Stimulated activated CD4-positive, alpha-beta T cell treated with anti-CD3 and anti-CD28 coated beads, Interleukin-2, amount 100 ng/mL, for 4 hours (primary cell): Measurements from ENCODE around the gene RGL1.
"Not testable (repeated sequence)": the region's sequence is repeated elsewhere in the genome, so short reads cannot be mapped to it uniquely, and the experiment has no call there.

Experiments used
- DNase-seq: peaks from one replicate; pipeline ENCODE4 v3.0.0-alpha.2; 2020; ENCODE audit warnings: low read depth

The RGL1 gene

DNA sequence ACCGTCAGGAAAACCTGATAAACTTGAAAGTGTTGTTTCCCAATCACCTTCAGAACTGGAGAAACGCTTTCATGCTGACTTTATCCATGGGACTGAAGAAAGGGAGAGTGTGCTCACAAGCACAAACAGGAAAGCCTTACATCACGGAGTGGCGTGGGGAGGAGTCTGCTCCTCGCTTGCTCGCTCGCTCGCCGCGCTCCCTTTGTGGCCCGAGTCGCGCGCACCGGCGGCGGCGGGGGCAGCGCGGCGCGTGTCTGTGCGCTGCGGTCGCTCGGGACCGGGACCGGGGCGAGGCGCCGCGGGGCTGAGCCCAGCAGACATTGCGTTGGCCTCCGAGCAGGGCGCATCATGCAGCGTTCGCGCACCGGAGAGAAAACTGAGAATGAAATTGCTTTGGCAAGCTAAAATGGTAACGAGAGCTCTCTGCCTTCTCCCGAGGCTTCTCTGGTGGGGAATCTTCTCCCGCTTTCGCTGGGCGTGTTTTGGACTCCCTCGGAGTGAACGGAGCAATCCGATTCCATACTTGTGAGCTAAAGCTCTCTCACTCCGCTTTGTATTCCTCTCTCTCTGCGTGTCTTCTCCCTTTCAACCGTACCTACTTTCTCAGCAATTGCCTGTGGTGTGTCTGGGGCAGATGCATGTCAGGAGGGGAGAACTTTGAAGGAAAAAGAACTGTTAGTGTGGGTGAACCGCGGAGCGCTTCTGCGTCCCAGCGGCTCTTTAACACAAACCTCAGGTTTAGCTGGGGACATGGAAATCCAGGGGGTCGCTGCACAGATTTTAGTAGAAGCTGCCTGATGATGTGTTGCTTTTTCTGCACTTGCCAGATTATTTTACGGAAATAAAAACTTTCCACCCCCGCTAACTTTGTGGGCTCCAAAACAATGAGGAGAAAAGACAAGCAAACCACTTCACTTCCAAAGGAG lies at the start of gene RGL1:
TSS of gene RGL1 (plus strand) at position 205 of the 926 bp plus-strand sequence. CDS start at position 383, 178 bp downstream.
- DNase-seq: no peak

- no peak for DNase-seq
Measured at GRCh38 chr1:183756326-183756725, 48.6 kb upstream of the RGL1 start.

DNA sequence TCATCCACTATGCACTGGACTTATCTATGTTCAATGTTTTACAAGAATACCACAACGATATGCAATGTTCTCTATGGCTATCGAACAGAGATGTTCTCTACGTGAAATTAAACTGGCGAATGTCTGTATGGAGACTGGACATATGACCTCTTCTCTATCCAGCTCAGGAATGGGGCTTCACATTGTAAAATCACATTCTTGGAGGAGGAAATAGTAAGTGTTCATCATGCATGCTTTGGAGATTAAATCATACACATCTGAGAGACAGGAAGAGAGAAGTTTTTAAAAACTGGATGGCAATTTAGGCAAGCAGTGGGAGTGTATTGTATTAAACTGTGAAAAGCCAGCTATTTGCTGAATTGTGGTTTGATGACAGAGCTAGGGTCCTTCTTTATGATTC lies 47.9 kb upstream of the RGL1 start:
- no peak for DNase-seq

- no peak for DNase-seq
Measured at GRCh38 chr1:183758913-183759312, 46.0 kb upstream of the RGL1 start.

DNA sequence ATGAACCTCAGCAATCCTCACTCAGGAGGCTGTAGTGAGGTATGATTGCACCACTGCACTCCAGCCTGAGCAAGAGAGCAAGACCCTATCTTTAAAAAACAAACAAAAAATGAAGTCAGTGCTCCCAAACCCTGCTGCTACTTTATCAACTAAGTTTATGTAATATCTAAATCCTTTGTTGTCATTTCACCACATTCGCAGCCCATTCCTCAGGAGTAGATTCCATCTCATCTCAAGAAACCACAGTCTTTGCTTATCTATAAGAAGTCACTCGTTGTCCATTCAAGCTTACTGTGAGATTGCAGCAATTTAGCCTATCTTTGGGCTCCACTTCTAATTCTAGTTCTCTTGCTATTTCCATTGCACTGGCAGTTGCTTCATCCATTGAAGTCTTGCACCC lies 44.3 kb upstream of the RGL1 start:
- DNase-seq: no peak

GRCh38 chr1:183761871-183762270 lies 43.0 kb upstream of the RGL1 start:
- no peak for DNase-seq

DNA sequence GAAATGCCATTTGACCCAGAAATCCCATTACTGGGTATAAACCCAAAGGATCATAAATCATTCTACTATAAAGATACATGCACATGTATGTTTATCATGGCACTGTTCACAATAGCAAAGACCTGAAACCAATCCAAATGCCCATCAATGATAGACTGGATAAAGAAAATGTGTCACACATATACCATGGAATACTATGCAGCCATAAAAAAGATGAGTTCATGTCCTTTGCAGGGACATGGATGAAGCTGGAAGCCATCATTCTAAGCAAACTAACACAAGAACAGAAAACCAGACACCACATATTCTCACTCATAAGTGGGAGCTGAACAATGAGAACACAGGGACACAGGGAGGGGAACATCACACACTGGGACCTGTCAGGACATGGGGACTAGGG lies 42.1 kb upstream of the RGL1 start:
- DNase-seq: not testable (repeated sequence)

DNA sequence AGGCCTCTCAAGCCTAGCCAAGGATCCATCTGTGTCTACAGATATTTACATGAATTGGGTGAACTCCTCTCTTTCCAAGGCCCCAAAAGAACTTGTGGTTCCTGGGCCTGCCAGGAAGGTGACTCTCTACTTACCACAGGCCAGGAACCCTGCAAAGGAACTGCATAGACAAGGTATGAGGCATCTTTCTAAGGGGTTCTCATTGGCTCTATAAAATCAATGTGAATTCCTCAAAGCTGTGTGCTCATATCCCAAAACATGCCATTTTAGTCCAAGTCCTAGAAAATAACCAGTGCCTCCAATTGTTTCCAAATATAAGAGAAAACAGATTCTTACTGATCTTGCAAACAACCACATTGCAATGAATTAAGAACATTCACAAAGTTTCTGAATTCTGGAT lies 39.9 kb upstream of the RGL1 start:
- no peak for DNase-seq

DNA sequence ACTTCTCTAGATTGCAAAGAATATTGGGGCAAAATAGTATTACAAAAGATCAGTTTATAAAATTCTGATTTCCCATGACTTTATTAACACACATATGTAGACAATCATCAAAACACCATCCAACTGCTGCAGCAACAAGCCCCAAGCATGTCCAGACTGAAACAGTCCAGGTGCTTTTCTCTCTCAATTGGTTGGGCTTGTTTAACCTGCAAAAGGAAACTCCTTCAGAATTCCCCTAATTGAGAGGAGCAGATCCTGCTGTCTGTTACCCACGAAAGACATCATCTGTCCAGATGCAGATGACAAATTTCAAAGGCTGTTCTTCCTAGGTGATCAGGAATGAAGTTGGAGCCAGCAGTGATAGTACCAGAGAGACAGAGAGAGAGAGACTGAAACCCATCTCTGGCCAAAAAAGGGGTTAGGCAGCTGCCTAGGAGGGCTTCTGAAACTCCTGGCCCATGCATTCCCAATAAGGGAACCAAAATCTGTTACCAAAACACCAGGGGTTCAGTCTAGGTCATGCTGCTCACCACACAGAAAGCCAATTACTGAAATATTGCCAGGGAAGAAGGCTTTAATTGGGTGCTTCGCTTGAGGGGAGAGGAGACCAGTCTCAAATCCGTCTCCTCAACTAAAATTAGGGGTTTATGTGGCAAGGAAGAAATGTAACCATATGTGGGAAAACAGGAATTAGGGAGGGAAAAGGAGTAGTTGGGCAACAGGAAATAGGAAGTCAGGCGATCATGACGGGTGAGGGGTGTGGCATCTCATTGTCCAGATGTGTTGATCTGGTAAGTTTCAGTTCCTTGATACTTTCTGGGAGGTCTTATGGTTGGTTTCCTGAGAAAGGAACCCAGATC lies 34.7 kb upstream of the RGL1 start:
- no peak for DNase-seq

- DNase-seq: no peak
Measured at GRCh38 chr1:183770816-183771128, 34.1 kb upstream of the RGL1 start.

- DNase-seq: no peak
Measured at GRCh38 chr1:183773482-183774274, 31.2 kb upstream of the RGL1 start.

DNA sequence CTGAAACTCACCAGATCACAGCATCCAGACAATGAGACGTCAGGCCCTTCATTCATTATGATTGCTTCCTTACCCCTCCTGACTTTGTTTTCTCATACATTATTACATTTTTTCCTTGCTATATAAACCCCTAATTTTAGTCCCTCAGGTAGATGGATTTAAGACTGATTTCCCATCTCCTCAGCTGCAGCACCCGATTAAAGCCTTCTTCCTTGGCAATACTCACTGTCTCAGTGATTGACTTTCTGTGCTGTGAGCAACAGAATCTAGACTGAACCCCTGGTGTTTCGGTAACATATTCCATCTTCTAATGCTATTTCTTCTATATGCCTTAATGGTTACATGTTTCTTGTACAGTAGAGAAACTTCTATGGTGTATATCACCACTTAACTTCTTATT lies 30.0 kb upstream of the RGL1 start:
- DNase-seq: no peak

DNA sequence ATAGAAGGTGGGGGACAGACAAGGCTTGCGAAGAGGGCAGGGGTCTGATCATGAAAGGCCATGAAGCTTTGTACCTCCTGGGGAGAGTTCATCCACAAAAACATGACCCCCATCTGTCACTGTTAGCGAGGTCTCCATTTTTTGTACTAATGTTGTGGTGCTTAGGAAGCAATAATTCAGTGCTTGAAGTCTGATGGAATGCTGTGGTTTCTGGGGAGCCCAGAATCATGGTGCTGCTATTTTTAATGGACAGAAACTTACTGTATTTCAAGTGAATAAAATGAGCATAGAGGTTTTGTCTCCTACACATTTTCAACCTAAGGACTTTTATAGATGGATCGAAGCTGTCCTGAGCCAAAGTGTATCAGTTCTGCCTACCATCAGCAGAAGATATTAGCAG lies 28.2 kb upstream of the RGL1 start:
- DNase-seq: no peak

DNA sequence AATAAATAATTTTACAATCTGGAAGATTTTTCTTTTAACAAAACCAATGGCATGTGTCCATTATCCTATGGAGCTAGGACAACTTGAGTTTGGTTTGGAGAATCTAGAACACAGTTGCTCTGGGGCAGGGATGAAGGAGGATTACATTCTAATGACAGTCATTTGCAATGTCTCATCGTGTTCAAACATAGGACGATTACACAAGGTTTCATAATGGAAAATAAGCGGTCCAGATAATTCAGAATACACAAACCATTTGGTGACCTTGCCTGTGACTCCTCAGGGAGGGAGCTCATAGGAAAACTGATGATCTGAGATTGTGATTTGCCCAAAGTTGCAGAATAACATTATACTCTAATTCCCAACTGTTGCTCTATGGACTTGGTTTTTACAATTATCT lies 27.6 kb upstream of the RGL1 start:
- DNase-seq: no peak

DNA sequence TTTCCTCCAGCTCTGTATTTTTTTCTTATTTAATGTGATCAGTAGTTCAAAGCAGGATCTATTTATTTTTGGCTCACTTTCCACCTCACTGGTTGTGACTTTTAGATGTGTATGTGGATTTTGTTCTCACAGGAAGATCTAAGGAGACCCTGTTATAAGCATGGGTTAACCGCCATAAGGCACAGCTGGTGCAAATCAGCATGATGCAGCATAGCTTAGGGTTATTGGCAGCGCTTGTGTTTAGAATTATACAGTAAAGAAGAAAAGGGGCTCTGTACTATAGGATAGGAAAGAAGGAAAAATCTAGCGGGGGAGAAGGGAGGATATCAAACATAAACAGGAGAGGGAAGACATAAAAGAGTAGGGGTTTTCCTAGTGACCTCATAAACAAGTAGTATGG lies 26.9 kb upstream of the RGL1 start:
- DNase-seq: no peak

GRCh38 chr1:183778568-183779433 lies 26.1 kb upstream of the RGL1 start:
- no peak for DNase-seq

DNA sequence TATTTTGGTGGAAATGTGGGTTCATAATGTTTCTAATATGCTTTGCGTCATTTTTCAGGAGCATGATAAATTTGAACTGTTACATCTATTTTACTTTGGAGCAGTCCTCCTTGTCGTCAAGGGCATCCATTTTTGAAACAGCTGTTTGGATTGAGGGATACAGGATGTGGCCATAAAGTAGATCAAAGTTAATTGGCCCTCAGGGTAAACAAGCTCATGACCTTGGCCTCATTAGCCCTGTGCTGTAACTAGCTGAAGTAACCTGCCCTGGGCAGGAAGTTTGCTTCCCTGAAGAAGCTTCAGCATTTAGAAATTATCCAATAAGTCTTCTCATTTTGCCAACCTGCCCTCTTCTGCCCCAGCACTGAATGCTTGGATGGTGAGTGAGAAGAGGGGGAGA lies 24.8 kb upstream of the RGL1 start:
- DNase-seq: no peak

DNA sequence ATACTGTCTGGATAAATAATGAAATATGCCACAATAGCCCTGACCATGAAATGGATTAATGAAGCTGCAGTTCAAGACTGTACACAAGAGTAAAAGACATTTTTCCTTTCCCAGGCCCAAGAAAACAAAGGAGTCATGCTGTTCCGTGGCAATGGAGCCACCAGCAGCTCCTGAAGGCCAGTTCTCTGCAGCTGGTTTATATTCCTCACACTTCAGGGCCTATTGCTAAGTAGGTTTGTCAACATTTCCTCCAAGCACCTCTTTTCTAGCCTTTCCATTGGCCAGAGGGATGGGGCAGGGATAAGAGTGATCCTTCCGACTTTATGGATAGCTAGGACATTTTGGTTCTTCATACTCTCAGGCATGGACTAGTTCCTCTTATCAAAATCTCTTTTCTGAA lies 24.2 kb upstream of the RGL1 start:
- DNase-seq: no peak

DNA sequence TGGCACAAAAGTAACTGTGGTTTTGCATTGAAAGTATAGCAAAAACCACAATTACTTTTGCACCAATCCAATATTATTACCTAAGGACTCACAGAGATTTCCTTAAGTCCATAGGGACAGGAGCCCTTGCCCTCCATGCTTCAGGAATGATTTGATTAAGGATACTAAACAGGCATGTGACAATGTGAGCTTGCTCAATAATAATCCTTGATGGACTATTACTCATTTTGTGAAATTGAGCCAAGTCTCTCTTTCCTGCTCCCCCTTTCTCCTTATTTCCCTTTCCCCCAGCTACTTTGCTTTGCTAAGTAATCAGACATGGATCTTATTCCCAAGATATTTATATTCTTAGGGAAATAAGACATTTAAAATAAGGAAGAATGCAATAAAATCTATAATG lies 21.6 kb upstream of the RGL1 start:
- DNase-seq: no peak

GRCh38 chr1:183783767-183784637 lies 20.9 kb upstream of the RGL1 start:
- no peak for DNase-seq
